CD4-positive, alpha-beta memory T cell (primary cell): ENCODE measurements around the gene AGBL1. TPM values are rescaled to one million over a fixed set of nuclear protein-coding genes. Genes with fewer than 3 reads are reported as not detected.

ENCODE experiments used
- CTCF ChIA-PET: fragments of 350-600 bp; sonication (Branson Sonifier 250); formaldehyde crosslinking; loops from one replicate; lab custom pipeline; 2021; ENCODE audit warnings: inconsistent platforms; ENCODE audit not compliant: partially characterized antibody; lab: Charles Lee
- POLR2A ChIA-PET: fragments of 350-600 bp; sonication (Branson Sonifier 250); formaldehyde crosslinking; loops from one replicate; lab custom pipeline; 2021; ENCODE audit not compliant: partially characterized antibody; lab: Charles Lee
- DNase-seq, 5 donors: peaks; one replicate each; pipeline versions ENCODE4 v3.0.0 to v3.0.0-alpha.2; 2020 to 2022; ENCODE audit warnings: mixed read lengths in 1 of 5
- H3K27ac ChIP-seq: one replicate; pipeline ENCODE4 v1.7.0; 2013; ENCODE audit warnings: low read depth, low read length
- H3K27me3 ChIP-seq: 2 replicates; pipeline ENCODE4 v1.7.0; 2013; ENCODE audit warnings: mild to moderate bottlenecking, low read length, moderate library complexity; ENCODE audit not compliant: insufficient read depth
- H3K36me3 ChIP-seq: 2 replicates; pipeline ENCODE4 v1.7.0; 2013; ENCODE audit warnings: mild to moderate bottlenecking, low read length, moderate library complexity; ENCODE audit not compliant: insufficient read depth
- H3K4me1 ChIP-seq: 2 replicates; pipeline ENCODE4 v1.7.0; 2013; ENCODE audit warnings: mild to moderate bottlenecking, low read length, moderate library complexity; ENCODE audit not compliant: insufficient read depth
- H3K4me3 ChIP-seq, 2 donors: one replicate each; pipeline ENCODE4 v1.7.0; 2013; ENCODE audit warnings: low read length in 2 of 2, mild to moderate bottlenecking in 1 of 2
- H3K9me3 ChIP-seq, 2 donors: one replicate each; pipeline ENCODE4 v1.7.0; 2013; ENCODE audit warnings: low read length in 2 of 2, control low read depth in 1 of 2; ENCODE audit not compliant: control insufficient read depth in 1 of 2
- H3K27ac Mint-ChIP-seq, 7 donors: one replicate each; pipeline ENCODE4 v1.8.0; 2020 to 2021; ENCODE audit warnings: mixed read lengths in 7 of 7, mild to moderate bottlenecking in 6 of 7, inconsistent platforms in 3 of 7, moderate library complexity in 3 of 7
- H3K27me3 Mint-ChIP-seq, 2 donors: one replicate each; pipeline ENCODE4 v1.8.0; 2020 to 2021; ENCODE audit warnings: mixed read lengths in 2 of 2
- H3K36me3 Mint-ChIP-seq, 2 donors: one replicate each; pipeline ENCODE4 v1.8.0; 2020 to 2021; ENCODE audit warnings: mixed read lengths in 2 of 2, inconsistent platforms in 1 of 2, mild to moderate bottlenecking in 1 of 2
- H3K4me1 Mint-ChIP-seq, 4 donors: one replicate each; pipeline ENCODE4 v1.8.0; 2020 to 2021; ENCODE audit warnings: mixed read lengths in 4 of 4, mild to moderate bottlenecking in 1 of 4
- H3K4me3 Mint-ChIP-seq, 8 donors: one replicate each; pipeline ENCODE4 v1.8.0; 2020 to 2021; ENCODE audit warnings: mixed read lengths in 8 of 8, mild to moderate bottlenecking in 7 of 8, moderate library complexity in 6 of 8, inconsistent platforms in 3 of 8
- H3K9me3 Mint-ChIP-seq, 8 donors: one replicate each; pipeline ENCODE4 v1.8.0; 2020 to 2021; ENCODE audit warnings: mixed read lengths in 8 of 8, mild to moderate bottlenecking in 5 of 8, inconsistent platforms in 3 of 8, moderate library complexity in 1 of 8
- intact Hi-C: fragments of 100-400 bp; cut with micrococcal nuclease; formaldehyde crosslinking; loops from one replicate; pipeline ENCODE4 v1.15.1; 2023
- polyA plus RNA-seq, 2 donors: library from polyadenylated mRNA; unstranded; fragments of 300-500 nt; fragmentation: Illumina TruSeq; gene quantifications; one replicate each; pipeline ENCODE4 v1.2.3, GENCODE V29; 2021
- total RNA-seq, 2 experiments: library from RNA; stranded (reverse); gene quantifications; one replicate each; pipeline ENCODE4 v1.2.3, GENCODE V29; 2021

Gene AGBL1
- total and polyA plus RNA-seq, 4 experiments from 2014 or later = not detected

DNA sequence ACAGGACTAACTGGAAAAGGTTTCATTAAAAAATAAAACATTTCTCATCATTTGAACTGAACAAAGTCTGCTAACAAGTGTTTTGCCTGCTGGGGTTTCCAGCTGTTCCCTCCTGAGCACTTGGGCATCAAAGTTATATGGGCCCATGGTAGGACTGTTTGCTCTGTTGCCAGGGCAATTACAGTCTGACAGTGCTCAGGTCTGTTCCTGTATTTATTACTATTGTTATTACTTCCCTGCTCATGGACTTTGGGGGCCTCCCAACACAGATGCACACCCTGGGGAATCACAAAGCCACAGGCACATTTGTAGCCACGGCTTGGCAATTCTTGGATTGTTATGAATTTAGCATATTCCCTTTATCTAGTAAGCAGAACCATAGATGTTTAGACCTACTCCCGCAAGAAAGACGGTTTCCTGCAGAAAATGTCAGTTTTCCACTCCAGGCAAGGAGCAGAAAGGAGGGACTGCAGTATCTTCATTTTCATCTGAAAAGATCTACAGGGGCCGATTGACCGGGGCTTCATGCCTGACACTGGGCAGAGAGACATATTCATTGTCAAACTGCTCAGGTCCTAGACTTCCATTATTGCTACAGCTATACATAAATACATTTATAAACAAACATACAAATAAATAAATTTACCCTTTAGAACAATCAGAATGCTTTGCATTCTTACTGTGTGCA lies 580.2 kb downstream of the AGBL1 start:
- Mint-ChIP-seq H3K4me3 (no peak overlapping the region), H3K27me3 (no peaks in the 10 kb centered on the region), H3K4me1 (peaks cover 20 to 32% (median 25%) of the 10 kb centered on the region in 4 donors), H3K9me3 (no peaks in the 10 kb centered on the region), H3K36me3 (no peaks in the 10 kb centered on the region), H3K27ac (no peak overlapping the region)
- intact Hi-C loops = no loop called here
- no peaks in the 10 kb centered on the region for H3K9me3 ChIP-seq
- no peak overlapping the region for H3K27ac ChIP-seq
- H3K4me3 ChIP-seq = no peak overlapping the region
- no peaks in the 10 kb centered on the region for H3K36me3 ChIP-seq
- DNase-seq = no peak
- ChIA-PET CTCF (no interaction called here), POLR2A (no interaction called here)
- no peaks in the 10 kb centered on the region for H3K27me3 ChIP-seq
- peaks cover 31% of the 10 kb centered on the region for H3K4me1 ChIP-seq

DNA sequence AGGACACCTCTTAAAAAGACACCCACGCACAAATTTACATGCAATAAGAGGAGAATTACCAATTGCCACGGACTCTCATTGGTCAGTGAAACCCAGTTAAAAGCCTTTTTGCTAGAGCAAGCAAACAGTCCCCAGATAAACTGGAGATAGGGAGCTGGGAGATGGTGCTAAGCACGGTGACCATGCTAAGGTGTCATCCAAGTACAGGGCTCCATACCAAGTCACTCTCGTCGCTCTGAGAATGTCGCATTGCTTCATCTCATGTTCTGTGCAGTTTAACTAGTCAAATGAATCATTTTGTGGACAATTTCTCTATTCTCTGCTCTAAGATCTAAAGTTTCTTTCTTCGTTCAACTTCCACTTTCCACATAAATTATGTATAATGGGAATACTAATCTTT lies 581.9 kb downstream of the AGBL1 start:
- ChIA-PET CTCF (interaction anchor here (0.6 to 0.9 kb wide), 2 partner anchors 82 to 271 kb away, joined by 4 read pairs; no protein-coding TSS in a partner anchor), POLR2A (no interaction called here)
- Mint-ChIP-seq H3K27ac (no peak overlapping the region), H3K4me3 (no peak overlapping the region), H3K27me3 (no peaks in the 10 kb centered on the region), H3K4me1 (peaks cover 10 to 16% (median 11%) of the 10 kb centered on the region in 4 donors), H3K36me3 (no peaks in the 10 kb centered on the region), H3K9me3 (no peaks in the 10 kb centered on the region)
- no peaks in the 10 kb centered on the region for H3K9me3 ChIP-seq
- H3K27ac ChIP-seq = no peak overlapping the region
- no peak for DNase-seq
- no peak overlapping the region for H3K4me3 ChIP-seq
- no peaks in the 10 kb centered on the region for H3K36me3 ChIP-seq
- intact Hi-C loops = no loop called here
- no peaks in the 10 kb centered on the region for H3K27me3 ChIP-seq
- peaks cover 14% of the 10 kb centered on the region for H3K4me1 ChIP-seq

DNA sequence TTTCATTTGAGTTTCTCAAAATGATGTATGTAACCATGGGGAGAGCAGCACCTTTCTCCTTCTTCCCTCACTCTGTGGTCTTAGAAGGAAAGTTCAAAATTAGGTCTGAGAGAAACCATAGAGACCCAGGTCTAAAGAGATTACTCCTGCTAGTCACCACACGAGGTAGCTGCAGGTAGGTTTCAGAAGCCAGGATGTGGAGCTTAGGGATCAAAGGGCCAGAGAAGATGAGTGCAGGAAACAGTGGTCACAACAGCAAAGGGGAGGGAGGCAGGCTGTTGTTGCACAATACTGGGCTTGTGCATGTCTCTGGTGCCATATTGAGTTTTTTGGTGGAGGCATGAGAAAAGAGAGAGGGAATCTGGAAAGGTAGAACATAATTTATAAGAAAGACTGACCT lies 583.6 kb downstream of the AGBL1 start:
- peak in 2 of 5 donors; percentile 16 to 40 for DNase-seq
- H3K4me3 Mint-ChIP-seq = peak overlapping the region in 2 of 8 donors; percentile 26 to 45
- CTCF ChIA-PET = interaction anchor here (1.4 kb wide), 1 partner anchor 9 kb away, joined by 4 read pairs; no protein-coding TSS in a partner anchor
- no peak overlapping the region for H3K27ac ChIP-seq
- intact Hi-C loops = no loop called here
- H3K27me3 ChIP-seq = no peaks in the 10 kb centered on the region
- peaks cover 4 to 14% (median 6%) of the 10 kb centered on the region in 4 donors for H3K4me1 Mint-ChIP-seq
- H3K36me3 Mint-ChIP-seq = no peaks in the 10 kb centered on the region
- H3K4me1 ChIP-seq = peaks cover 10% of the 10 kb centered on the region
- no peaks in the 10 kb centered on the region for H3K9me3 Mint-ChIP-seq
- H3K4me3 ChIP-seq = no peak overlapping the region
- H3K27me3 Mint-ChIP-seq = no peaks in the 10 kb centered on the region
- H3K9me3 ChIP-seq = no peaks in the 10 kb centered on the region
- H3K36me3 ChIP-seq = no peaks in the 10 kb centered on the region
- H3K27ac Mint-ChIP-seq = no peak overlapping the region
- POLR2A ChIA-PET = interaction anchor here (2.7 kb wide), 1 partner anchor 10 kb away, joined by 7 read pairs; no protein-coding TSS in a partner anchor

DNA sequence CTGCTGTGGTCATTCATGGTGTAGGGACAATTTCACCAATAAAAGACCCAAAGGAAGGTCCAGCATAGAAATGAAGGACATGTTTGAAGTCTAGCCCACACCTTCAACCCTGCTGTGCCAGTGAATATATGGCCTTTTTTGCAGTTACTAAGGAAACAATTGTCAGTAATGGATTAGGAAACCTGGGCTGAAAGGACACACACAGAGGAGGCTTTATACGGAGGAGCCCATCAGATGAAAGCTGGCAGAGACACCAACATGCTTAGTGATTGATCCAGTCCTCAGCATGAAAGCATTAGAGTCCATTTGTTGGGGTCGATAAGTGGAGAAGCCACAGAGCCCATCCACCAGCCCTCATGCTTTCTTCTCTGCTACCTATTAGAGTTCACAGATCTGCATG lies 584.3 kb downstream of the AGBL1 start:
- Histone ChIP-seq H3K4me1 (peaks cover 10% of the 10 kb centered on the region), H3K27me3 (no peaks in the 10 kb centered on the region), H3K9me3 (no peaks in the 10 kb centered on the region), H3K4me3 (no peak overlapping the region), H3K36me3 (no peaks in the 10 kb centered on the region), H3K27ac (no peak overlapping the region)
- ChIA-PET POLR2A (interaction anchor here (2.7 kb wide), 1 partner anchor 10 kb away, joined by 7 read pairs; no protein-coding TSS in a partner anchor), CTCF (no interaction called here)
- Mint-ChIP-seq H3K27ac (no peak overlapping the region), H3K27me3 (no peaks in the 10 kb centered on the region), H3K4me3 (no peak overlapping the region), H3K4me1 (peaks cover 4 to 14% (median 6%) of the 10 kb centered on the region in 4 donors), H3K9me3 (no peaks in the 10 kb centered on the region), H3K36me3 (no peaks in the 10 kb centered on the region)
- DNase-seq = no peak
- intact Hi-C loops = no loop called here

DNA sequence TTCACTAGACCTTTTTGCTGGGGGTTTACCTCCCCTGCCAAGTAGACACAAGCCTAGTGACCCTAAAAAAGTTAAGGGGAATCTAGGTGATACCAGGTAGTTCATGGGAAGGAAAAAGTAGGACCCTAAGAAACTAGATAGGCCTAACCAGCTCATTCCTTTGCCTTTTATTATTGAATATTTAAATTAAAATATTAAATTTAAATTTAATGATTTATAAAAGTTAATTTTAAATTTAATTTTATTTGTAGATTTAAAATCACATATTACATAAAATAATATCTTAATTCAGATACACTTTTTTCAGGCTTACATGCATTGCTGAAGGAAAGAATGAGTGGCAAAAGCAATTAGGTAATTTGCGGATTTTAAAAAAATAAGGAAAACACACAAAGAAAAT lies 584.9 kb downstream of the AGBL1 start:
- no peak overlapping the region for H3K4me3 ChIP-seq
- H3K4me1 ChIP-seq = peaks cover 10% of the 10 kb centered on the region
- DNase-seq = no peak
- H3K36me3 ChIP-seq = no peaks in the 10 kb centered on the region
- H3K9me3 Mint-ChIP-seq = peaks cover 0 to 2% (median 0%) of the 10 kb centered on the region in 8 donors
- no peaks in the 10 kb centered on the region for H3K27me3 Mint-ChIP-seq
- H3K4me3 Mint-ChIP-seq = no peak overlapping the region
- H3K27me3 ChIP-seq = no peaks in the 10 kb centered on the region
- no peaks in the 10 kb centered on the region for H3K36me3 Mint-ChIP-seq
- peaks cover 4 to 14% (median 6%) of the 10 kb centered on the region in 4 donors for H3K4me1 Mint-ChIP-seq
- intact Hi-C loops = no loop called here
- no peak overlapping the region for H3K27ac Mint-ChIP-seq
- no peaks in the 10 kb centered on the region for H3K9me3 ChIP-seq
- POLR2A ChIA-PET = interaction anchor here (2.7 kb wide), 1 partner anchor 11 kb away, joined by 7 read pairs; no protein-coding TSS in a partner anchor
- H3K27ac ChIP-seq = no peak overlapping the region
- CTCF ChIA-PET = no interaction called here

DNA sequence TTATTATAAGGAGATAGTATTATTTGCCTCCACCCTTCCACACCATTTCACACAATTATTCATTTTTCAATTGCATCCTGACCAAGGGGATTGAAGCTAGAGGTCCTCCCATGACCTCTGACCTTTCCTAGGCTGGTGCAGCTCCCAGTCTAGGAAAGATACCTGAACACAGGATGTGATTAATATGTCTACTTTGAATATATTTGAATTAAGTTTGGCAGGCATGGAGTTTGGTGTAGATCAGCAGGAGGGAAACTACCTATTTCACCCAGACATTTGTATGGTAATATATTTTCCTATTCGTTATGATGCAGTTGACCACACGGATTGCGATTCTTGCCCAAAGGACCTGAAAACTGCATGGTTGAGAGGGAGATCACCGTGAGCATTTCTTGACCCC lies 596.3 kb downstream of the AGBL1 start:
- Mint-ChIP-seq H3K9me3 (no peaks in the 10 kb centered on the region), H3K4me1 (peaks cover 0 to 4% (median 2%) of the 10 kb centered on the region in 4 donors), H3K36me3 (no peaks in the 10 kb centered on the region), H3K4me3 (no peak overlapping the region), H3K27ac (no peak overlapping the region), H3K27me3 (peaks cover 0 to under 1% of the 10 kb centered on the region in 2 donors)
- intact Hi-C loops = no loop called here
- Histone ChIP-seq H3K4me1 (no peaks in the 10 kb centered on the region), H3K27me3 (no peaks in the 10 kb centered on the region), H3K9me3 (no peaks in the 10 kb centered on the region), H3K27ac (no peak overlapping the region), H3K36me3 (no peaks in the 10 kb centered on the region), H3K4me3 (no peak overlapping the region)
- no peak for DNase-seq
- ChIA-PET POLR2A (no interaction called here), CTCF (no interaction called here)

DNA sequence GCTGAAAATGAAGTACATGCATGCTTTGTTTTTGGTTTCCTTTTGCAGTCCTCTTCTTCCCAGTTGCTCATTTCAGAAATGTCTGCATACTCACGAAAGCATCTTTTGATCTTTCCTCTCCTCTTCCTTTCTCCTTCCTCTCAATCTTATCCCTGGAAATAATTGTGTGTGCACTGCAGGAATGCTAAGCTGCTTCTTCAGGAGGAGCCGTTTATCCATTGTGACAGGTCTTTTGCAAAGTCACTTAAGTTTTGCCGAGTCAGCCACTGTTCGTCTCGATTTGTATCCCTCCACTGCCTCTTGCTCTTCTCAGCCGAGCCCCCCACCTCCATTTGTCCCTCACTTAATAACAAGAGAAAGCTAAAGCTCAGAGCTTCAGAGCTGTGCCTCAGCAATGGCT lies 597.6 kb downstream of the AGBL1 start:
- H3K36me3 ChIP-seq = no peaks in the 10 kb centered on the region
- Mint-ChIP-seq H3K27ac (peak overlapping the region in 2 of 7 donors; percentile 3 to 48), H3K4me1 (peaks cover 0 to 4% (median 2%) of the 10 kb centered on the region in 4 donors), H3K4me3 (peak overlapping the region in 4 of 8 donors; percentile 23 to 69 (median 38)), H3K9me3 (no peaks in the 10 kb centered on the region), H3K27me3 (peaks cover 0 to 2% of the 10 kb centered on the region in 2 donors), H3K36me3 (no peaks in the 10 kb centered on the region)
- H3K4me3 ChIP-seq = no peak overlapping the region
- intact Hi-C loops = no loop called here
- H3K9me3 ChIP-seq = no peaks in the 10 kb centered on the region
- ChIA-PET POLR2A (no interaction called here), CTCF (no interaction called here)
- H3K4me1 ChIP-seq = no peaks in the 10 kb centered on the region
- H3K27me3 ChIP-seq = no peaks in the 10 kb centered on the region
- no peak for DNase-seq
- no peak overlapping the region for H3K27ac ChIP-seq
